ENCODE measurements around the gene PEX1.

The PEX1 gene

DNA sequence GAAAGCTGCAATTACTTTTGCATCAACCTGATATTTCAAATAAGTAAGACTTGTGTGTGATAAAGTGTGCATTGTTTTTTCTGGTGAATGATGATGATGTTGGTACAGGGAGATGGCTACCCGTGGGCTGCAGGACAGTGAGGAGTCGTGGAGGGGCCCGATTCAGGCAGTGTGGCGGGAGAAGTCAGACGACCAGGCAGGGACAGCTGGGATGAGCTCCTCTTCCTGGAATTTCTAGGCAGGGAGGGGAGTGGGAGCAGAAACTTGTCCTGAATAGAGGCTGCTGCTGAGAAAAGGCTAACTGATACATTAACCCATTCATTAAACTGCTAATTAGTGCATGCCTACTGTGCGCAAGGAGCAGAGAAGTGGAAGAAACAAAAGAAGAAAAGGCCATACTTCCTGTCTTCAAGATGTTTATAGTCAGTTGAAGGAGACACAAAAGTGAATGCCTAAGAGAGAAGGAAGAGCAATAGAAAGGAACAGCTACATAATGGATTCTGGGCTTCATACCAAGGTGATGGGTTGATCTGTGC lies 90.3 kb downstream of the PEX1 start:
- TF ChIP-seq, protein P1, sequence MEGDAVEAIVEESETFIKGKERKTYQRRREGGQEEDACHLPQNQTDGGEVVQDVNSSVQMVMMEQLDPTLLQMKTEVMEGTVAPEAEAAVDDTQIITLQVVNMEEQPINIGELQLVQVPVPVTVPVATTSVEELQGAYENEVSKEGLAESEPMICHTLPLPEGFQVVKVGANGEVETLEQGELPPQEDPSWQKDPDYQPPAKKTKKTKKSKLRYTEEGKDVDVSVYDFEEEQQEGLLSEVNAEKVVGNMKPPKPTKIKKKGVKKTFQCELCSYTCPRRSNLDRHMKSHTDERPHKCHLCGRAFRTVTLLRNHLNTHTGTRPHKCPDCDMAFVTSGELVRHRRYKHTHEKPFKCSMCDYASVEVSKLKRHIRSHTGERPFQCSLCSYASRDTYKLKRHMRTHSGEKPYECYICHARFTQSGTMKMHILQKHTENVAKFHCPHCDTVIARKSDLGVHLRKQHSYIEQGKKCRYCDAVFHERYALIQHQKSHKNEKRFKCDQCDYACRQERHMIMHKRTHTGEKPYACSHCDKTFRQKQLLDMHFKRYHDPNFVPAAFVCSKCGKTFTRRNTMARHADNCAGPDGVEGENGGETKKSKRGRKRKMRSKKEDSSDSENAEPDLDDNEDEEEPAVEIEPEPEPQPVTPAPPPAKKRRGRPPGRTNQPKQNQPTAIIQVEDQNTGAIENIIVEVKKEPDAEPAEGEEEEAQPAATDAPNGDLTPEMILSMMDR (IDR thresholded peaks at IDR 0.05; ENCODE audit: insufficient read depth, low read length, poor library complexity, severe bottlenecking): no peak
- TF ChIP-seq EZH2phosphoT487 (conservative IDR thresholded peaks at IDR 0.05; ENCODE audit: low read length): no peak
- Histone ChIP-seq H3K4me2 (ENCODE audit: low read depth, low read length, poor library complexity, severe bottlenecking) (no peak overlapping the region), H3K9me3 (ENCODE audit: insufficient read depth, low read length) (no peaks in the 10 kb centered on the region), H2AFZ (ENCODE audit: low read depth, low read length, severe bottlenecking) (no peak overlapping the region), H3K9me2 (replicated peaks; ENCODE audit: insufficient read depth, low read length) (no peaks in the 10 kb centered on the region), H3K27me3 (ENCODE audit: low read length) (no peaks in the 10 kb centered on the region), H3K9ac (ENCODE audit: low read length) (no peak overlapping the region), H3F3A (ENCODE audit: insufficient read depth) (no peaks in the 10 kb centered on the region), H3K36me3 (ENCODE audit: low read length) (no peaks in the 10 kb centered on the region), H3K79me2 (ENCODE audit: insufficient read depth, low read length) (no peaks in the 10 kb centered on the region), H4K20me1 (ENCODE audit: low read depth, low read length) (no peaks in the 10 kb centered on the region), H3K4me3 (ENCODE audit: insufficient read depth, low read length, poor library complexity, severe bottlenecking) (no peak overlapping the region), H3K27ac (ENCODE audit: low read depth, low read length) (no peak overlapping the region)
